Measurements from ENCODE around the gene TEX48. TPM values are rescaled to one million over a fixed set of nuclear protein-coding genes. Genes with fewer than 3 reads are reported as not detected.

The TEX48 gene
- total RNA-seq, 1 experiment from 2014 or later, result not detected

DNA sequence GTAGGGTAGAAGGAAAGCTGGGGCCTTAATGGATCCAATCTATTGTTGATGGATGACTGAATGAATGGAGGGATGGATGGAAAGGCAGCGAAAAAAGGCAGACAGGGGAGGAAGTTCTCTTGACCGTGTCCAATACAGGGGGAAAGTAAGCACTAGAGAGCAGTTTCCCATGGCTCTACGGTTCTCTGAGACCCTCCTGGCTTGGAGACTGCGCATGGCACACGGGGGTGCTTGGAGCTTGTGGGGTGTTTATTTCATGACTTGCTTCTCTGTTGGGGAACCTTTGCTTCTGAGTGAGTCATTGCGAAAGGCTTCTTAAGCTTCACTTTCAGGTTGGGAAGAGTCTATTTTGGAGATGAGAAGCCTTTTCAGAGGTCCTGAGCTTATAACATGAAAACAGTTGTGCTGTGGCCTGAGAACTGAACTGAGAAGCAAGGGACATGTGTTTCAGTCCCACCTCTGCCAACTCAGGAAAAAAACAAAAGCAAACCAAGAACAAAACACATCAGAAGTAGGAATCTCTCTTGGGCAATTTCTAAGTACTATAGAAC is 12.8 kb upstream of the TEX48 start:
- in situ Hi-C loops (cut with HindIII; ENCODE audit: low sequenced_read_pairs), result no loop called here

GRCh38 chr9:114694146-114694545 is 12.2 kb upstream of the TEX48 start:
- no peak for DNase-seq (ENCODE audit: low spot score)
- in situ Hi-C loops (cut with HindIII; ENCODE audit: low sequenced_read_pairs), result no loop called here

More for the DNA sequence above, 12.8 kb upstream of the TEX48 start:
- DNase-seq (ENCODE audit: low spot score), result no peak

DNA sequence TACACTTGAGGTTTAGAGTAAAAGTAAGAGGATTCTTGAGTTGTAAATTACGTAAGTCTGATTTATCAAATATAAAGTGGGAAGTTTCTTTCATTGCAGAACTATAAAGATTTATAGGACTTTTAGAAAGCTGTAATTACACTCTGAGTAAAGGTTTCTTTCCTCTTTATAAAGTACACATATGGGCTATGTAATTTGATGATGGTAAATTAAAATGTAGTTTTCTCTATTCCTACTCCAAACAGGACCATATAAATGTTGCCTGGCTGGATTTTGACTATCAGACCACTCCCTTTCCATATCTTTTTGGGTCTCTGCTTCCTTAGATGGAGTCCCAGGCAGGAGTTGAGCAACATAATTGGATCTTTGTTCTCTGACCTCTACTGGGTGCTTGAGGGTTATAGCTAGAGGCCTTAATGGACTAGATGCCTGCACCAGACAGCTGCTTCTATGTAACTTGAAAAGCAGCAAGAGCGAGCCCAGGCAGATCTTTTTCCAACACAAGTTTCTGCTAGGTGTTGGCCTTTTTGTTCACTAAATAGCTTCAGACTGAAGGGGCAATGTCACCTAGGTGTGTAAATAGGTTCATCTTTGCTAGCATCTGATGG is 11.4 kb upstream of the TEX48 start:
- in situ Hi-C loops (cut with HindIII; ENCODE audit: low sequenced_read_pairs), result no loop called here
- DNase-seq (ENCODE audit: low spot score), result no peak

GRCh38 chr9:114691956-114692295 is 9.9 kb upstream of the TEX48 start:
- in situ Hi-C loops (cut with HindIII; ENCODE audit: low sequenced_read_pairs), result no loop called here
- DNase-seq (ENCODE audit: low spot score), result no peak

GRCh38 chr9:114691046-114691955 is 9.3 kb upstream of the TEX48 start:
- in situ Hi-C loops (cut with HindIII; ENCODE audit: low sequenced_read_pairs), result no loop called here
- DNase-seq (ENCODE audit: low spot score), result no peak

GRCh38 chr9:114690308-114690707 is 8.3 kb upstream of the TEX48 start:
- in situ Hi-C loops (cut with HindIII; ENCODE audit: low sequenced_read_pairs), result no loop called here
- no peak for DNase-seq (ENCODE audit: low spot score)

- in situ Hi-C loops (cut with HindIII; ENCODE audit: low sequenced_read_pairs), result no loop called here
- no peak for DNase-seq (ENCODE audit: low spot score)
These were observed 7.8 kb upstream of the TEX48 start for GRCh38 chr9:114689813-114690212.

- in situ Hi-C loops (cut with HindIII; ENCODE audit: low sequenced_read_pairs), result no loop called here
- no peak for DNase-seq (ENCODE audit: low spot score)
These were observed 7.1 kb upstream of the TEX48 start for GRCh38 chr9:114688909-114689610.

GRCh38 chr9:114688379-114688778 is 6.4 kb upstream of the TEX48 start:
- in situ Hi-C loops (cut with HindIII; ENCODE audit: low sequenced_read_pairs), result no loop called here
- no peak for DNase-seq (ENCODE audit: low spot score)

- no peak for DNase-seq (ENCODE audit: low spot score)
- in situ Hi-C loops (cut with HindIII; ENCODE audit: low sequenced_read_pairs), result no loop called here
These were observed 5.0 kb upstream of the TEX48 start for GRCh38 chr9:114687034-114687433.

DNA sequence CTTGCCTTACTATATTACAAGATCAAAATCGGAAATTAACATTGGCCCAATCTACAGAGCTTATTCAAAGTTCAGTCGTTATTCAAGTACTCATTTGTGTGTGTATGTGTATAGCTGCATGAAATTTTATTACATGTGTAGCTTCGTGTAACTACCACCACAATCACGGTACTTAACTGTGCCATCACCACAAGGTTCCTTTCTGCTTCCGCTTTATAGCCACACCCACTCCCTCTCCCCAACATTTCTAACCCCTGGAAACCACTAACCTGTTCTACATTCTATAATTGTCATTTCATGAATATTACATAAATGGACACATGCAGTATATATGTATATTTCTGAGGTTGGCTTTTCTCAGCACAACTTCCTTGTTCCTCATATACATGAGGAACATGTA is 4.0 kb upstream of the TEX48 start:
- in situ Hi-C loops (cut with HindIII; ENCODE audit: low sequenced_read_pairs), result no loop called here
- DNase-seq (ENCODE audit: low spot score), result no peak

DNA sequence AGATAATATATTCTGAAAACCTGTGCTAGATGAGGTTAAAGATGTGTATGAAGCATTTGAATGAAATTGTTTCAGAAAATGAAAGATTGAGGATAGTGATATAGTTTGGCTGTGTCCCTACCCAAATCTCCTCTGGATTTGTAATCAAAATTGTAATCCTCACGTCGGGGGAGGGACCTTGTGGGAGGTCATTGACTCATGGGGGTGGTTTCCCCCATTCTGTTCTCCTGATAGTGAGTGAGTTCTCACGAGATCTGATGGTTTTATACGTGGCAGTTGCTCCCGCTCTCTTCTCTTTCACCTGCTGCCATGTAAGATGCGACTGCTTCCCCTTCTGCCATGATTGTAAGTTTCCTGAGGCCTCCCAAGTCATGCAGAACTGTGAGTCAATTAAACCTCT is 2.0 kb upstream of the TEX48 start:
- in situ Hi-C loops (cut with HindIII; ENCODE audit: low sequenced_read_pairs), result no loop called here
- DNase-seq (ENCODE audit: low spot score), result no peak

- in situ Hi-C loops (cut with HindIII; ENCODE audit: low sequenced_read_pairs), result no loop called here
These were observed 854 bp upstream of the TEX48 start for GRCh38 chr9:114682846-114683245.

DNA sequence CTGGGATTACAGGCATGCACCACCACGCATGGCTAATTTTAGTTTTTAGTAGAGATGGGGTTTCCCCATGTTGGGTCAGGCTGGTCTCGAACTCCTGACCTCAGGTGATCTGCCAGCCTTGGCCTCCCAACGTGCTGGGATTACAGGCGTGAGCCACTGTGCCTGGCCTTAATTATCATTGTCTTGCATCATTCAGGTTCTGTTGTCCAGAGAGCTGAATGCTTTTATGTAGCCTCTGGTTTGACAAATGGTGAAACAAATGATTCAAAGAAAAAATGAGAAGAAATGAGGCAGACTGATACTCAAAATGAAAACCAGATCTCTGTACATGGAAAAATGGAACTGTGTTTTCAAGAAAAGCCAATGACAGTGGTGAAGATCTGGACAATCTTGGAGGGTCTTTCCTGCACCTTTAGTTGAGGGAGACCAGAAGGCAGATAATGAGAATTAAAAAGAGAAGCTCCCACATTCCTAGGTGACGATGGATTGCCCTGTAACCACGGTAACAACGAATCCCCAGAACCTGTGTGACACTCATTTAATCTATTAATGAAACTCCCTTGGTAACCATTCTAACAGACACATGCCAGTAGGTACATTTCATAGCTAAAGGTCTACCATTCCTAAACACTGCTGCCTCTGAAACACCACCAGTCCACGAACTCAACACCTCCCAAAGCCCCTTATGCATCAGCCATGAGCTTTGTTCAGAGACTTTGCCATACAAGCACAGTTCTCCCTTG is 1.6 kb downstream of the TEX48 start:
- DNase-seq (ENCODE audit: low spot score), result no peak
- in situ Hi-C loops (cut with HindIII; ENCODE audit: low sequenced_read_pairs), result no loop called here

More at GRCh38 chr9:114682846-114683245, 854 bp upstream of the TEX48 start:
- DNase-seq (ENCODE audit: low spot score), result no peak

GRCh38 chr9:114678795-114679194 is 3.2 kb downstream of the TEX48 start:
- in situ Hi-C loops (cut with HindIII; ENCODE audit: low sequenced_read_pairs), result no loop called here
- DNase-seq (ENCODE audit: low spot score), result no peak

DNA sequence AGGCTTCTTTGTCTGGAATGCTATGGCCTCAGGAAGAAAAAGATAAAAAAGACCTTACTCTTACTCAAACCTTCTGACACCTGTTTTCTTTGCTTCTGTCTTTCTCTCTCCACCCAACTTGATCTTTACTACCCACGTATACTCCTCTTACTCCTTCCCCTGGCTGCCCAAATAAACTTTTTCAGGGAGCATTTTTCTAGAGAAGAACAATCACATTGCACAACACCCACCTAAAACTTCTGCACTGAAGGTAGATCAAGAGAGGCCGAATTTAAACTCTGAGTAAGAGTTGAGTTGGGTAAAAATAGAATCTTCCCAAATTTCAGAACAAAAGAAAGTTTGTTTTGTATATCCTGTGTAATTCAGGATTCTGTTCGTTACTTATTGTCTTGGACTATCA is 3.9 kb downstream of the TEX48 start:
- DNase-seq (ENCODE audit: low spot score), result no peak
- in situ Hi-C loops (cut with HindIII; ENCODE audit: low sequenced_read_pairs), result no loop called here

DNA sequence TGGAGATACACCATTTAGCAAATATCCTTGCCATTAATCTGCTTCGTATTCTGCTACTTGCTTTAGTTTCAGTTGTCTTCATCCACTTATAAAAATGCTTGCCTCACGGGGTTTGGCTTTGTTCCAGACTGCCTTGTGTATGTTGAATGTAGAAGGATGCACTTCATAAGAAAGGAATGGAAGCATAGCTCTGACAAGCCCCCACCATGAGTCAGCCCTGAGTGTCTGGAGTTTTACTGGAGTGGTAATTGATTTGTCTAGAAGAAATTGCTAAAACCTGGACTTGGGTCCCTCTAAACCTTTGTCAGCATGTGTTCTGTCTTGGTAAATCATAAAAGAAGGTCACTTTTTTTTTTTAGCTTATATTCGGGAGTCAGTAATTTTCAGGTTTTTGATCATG is 4.6 kb downstream of the TEX48 start:
- in situ Hi-C loops (cut with HindIII; ENCODE audit: low sequenced_read_pairs), result no loop called here
- DNase-seq (ENCODE audit: low spot score), result no peak

- in situ Hi-C loops (cut with HindIII; ENCODE audit: low sequenced_read_pairs), result no loop called here
- DNase-seq (ENCODE audit: low spot score), result no peak
These were observed 5.1 kb downstream of the TEX48 start for GRCh38 chr9:114676901-114677300.

GRCh38 chr9:114674798-114675540 is 7.0 kb downstream of the TEX48 start:
- in situ Hi-C loops (cut with HindIII; ENCODE audit: low sequenced_read_pairs), result no loop called here
- no peak for DNase-seq (ENCODE audit: low spot score)

Data from G401 (cell line).